Activated gamma-delta T cell treated with Interleukin-2 at 50 U/mL for 16 hours (primary cell): ENCODE results near the gene BRICD5.

ENCODE experiments used
- DNase-seq: peaks from one replicate; pipeline ENCODE4 v3.0.0-alpha.2; 2020

BRICD5 gene

DNA sequence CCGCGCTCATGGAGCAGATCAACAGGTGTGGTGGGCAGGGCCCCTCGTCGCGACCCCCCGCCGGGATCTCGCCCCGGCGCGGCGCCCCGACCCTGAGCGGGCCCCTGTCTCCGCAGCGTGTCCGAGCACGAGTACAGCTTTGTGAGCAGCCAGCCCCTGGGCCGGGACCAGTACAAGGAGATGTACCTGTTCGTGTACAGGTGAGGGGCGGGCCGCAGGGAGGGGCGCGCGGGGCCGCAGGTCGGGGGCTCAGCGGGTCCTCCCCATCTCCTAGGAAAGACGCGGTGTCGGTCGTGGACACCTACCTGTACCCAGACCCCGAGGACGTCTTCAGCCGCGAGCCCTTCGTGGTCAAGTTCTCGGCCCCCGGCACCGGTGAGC, 26.4 kb upstream of the BRICD5 start:
- no peak for DNase-seq

DNA sequence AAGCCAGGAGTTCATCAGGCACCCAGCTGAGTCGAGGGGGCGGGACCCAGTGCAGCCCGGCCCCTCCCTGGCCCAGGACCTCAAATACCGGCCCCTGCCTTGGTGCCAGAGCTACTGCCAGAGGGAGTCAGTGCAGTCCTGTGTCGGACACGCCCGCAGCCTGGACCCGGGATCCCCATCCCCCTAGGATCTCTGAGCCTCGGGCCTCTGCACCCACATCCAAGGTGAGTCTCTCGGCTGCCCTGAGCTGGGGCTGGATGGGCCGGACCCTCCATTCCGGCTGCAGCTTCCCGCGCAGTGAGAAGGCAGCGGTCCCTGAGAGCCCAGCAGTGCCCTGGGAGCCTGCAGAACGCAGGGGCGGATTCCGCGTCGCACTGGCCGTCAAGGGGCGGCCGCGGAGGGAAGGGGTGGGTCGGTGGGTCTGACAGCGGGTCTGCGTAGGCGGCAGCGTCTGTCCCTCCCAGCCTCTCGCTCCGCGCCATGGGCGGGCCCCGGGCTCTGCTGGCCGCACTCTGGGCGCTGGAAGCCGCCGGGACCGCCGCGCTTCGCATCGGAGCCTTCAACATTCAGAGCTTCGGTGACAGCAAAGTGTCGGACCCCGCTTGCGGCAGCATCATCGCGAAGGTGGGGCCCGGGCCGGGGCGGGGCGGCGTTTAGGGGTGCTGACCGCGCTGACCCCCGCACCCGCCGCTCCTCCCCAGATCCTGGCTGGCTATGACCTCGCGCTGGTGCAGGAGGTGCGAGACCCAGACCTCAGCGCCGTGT, 25.9 kb upstream of the BRICD5 start, which contains the start of gene DNASE1L2:
Gene DNASE1L2 (plus strand): TSS at position 108 of the 765 bp plus-strand sequence. CDS start 373 bp downstream, at position 481.
- no peak for DNase-seq

DNA sequence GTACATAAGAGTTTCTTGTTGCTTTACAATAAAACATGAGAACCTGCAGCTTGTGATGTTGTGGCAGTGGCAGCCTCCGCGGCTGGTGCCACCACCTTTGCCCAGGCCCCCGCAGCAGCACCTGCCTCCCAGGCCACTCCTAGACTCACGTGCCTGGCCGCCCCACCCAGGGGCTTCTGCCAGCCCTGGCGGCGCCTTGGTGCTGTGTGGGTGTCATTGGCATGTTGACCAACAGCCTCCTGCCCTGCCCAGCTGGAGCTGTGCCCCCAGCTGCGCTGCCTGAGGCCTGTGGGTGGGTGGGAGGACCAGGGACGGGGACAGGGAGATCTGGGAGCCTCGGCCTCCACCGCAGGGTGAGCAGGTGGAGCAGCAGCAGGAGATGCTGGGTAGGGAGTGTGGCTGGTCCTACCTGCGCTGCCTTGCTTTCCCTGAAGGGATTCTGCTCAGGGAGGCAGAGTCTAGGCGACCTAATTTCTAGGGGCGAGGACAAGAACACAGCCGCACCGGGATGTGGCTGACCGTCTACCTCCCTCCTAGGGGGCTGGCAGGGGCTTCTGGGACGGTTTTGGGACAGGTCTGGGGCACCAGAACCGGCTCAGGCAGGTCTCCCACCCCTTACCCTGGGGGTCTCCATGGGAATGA, 25.2 kb upstream of the BRICD5 start:
- DNase-seq = no peak

DNA sequence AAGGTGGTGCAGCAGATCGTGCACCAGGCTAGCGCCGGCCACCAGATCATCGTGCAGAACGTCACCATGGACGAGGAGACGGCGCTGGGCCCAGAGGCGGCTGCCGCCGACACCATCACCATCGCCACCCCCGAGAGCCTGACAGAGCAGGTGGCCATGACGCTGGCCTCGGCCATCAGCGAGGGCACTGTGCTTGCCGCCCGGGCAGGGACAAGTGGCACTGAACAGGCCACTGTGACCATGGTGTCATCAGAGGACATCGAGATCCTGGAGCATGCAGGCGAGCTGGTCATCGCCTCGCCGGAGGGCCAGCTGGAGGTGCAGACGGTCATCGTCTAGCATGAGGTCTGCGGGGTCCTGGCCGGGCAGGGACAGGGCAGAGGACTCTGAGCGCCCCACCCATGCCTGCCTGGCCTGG, 24.6 kb upstream of the BRICD5 start:
- DNase-seq = no peak

DNA sequence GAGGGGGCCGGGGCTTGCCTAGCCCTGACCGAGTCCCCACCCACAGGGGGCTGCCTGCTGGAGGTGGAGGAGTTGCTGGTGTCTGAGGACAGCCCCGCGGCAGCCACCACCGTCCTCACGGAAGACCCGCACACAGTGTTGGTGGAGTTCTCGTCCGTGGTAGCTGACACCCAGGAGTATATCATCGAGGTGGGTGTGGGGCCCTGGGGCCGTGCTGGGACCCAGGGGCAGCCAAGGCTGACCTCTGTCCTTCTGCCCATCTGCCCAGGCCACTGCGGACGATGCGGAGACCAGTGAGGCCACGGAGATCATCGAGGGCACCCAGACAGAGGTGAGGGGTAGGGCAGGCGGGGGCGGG, 24.1 kb upstream of the BRICD5 start:
- no peak for DNase-seq

DNA sequence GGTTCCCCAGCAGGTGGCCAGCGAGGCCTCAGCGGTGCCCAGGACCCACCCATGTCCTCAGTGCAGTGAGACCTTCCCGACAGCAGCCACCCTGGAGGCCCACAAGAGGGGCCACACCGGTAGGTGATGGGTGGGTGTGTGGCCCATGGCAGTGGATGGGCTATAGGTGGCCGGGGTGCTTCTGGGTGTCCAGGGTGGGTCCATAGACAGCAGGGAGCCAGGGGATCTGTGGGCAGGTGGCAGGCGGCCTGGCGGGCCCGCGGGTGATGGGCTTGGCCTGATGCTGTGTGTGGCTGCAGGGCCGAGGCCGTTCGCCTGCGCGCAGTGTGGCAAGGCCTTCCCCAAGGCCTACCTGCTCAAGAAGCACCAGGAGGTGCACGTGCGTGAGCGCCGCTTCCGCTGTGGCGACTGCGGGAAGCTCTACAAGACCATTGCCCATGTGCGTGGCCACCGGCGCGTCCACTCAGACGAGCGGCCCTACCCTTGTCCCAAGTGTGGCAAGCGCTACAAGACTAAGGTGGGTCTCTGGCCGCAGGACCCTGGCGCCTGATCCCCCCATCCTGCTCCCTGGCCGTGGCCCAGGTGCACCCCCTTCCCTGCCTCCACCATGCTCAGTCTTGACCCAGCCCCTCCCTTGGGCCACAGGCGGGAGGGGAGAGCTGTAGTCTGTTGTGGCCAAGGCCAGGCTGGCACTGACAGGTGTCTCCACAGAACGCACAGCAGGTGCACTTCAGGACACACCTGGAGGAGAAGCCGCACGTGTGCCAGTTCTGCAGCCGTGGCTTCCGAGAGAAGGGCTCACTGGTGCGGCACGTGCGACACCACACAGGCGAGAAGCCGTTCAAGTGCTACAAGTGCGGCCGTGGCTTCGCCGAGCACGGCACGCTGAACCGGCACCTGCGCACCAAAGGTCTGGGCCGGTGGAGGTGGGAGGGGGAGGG, 23.5 kb upstream of the BRICD5 start:
- DNase-seq = no peak

DNA sequence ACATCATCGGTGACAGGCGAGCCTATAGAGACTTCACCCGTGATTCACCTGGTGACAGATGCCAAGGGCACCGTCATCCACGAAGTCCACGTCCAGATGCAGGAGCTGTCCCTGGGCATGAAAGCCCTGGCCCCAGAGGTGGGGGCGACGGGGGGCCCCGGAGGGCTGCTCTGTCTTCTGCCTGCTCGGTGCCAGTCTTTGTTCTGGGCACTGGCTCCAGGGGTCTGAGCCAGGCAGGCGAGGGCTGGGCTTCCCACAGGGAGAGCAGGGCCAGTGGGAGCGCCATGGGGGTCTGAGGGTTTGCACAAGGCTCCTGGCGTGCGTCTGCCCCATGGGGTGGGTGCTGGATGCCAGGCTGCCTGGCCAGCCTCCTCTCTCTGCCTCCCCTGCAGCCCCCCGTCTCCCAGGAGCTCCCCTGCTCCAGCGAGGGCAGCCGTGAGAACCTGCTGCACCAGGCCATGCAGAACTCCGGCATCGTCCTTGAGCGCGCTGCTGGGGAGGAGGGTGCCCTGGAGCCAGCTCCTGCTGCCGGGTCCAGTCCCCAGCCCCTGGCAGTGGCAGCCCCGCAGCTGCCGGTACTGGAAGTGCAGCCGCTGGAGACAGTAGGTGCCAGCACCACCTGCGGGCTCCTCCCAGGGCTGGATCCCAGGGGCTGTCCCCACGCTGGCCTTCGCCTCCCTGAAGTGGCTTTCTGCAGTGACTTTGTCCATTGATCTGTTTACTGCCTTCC, 22.5 kb upstream of the BRICD5 start:
- no peak for DNase-seq

DNA sequence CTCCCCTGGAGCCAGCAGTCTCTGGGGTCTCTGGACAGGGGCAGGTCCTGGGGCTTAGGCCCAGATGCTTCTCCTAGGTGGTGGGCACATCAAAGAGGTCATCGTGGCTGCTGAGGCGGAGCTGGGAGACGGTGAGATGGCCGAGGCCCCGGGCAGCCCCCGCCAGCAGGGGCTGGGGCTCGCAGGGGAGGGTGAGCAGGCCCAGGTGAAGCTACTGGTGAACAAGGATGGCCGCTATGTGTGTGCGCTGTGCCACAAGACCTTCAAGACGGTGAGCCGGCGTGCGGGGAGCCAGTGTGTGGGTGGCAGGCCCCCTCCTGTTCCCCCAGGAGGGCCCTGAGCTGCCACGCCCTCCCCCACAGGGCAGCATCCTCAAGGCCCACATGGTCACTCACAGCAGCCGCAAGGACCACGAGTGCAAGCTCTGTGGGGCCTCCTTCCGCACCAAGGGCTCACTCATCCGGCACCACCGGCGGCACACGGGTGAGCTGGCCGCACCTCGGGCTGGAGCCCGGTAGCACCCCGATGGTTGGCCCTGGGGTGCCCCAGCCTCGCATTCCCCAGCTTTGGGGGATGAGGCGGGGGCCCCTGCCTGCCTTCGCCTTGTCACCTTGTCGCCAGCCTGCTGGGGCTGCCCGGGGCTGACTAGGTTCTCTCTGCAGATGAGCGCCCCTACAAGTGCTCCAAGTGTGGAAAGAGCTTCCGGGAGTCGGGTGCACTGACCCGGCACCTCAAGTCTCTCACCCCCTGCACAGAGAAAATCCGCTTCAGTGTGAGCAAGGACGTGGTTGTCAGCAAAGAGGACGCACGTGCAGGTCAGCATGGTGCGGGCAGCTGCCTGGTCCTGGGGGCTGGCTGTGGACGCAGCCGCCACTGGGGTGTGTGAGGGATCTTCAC, 21.7 kb upstream of the BRICD5 start:
- DNase-seq = no peak

DNA sequence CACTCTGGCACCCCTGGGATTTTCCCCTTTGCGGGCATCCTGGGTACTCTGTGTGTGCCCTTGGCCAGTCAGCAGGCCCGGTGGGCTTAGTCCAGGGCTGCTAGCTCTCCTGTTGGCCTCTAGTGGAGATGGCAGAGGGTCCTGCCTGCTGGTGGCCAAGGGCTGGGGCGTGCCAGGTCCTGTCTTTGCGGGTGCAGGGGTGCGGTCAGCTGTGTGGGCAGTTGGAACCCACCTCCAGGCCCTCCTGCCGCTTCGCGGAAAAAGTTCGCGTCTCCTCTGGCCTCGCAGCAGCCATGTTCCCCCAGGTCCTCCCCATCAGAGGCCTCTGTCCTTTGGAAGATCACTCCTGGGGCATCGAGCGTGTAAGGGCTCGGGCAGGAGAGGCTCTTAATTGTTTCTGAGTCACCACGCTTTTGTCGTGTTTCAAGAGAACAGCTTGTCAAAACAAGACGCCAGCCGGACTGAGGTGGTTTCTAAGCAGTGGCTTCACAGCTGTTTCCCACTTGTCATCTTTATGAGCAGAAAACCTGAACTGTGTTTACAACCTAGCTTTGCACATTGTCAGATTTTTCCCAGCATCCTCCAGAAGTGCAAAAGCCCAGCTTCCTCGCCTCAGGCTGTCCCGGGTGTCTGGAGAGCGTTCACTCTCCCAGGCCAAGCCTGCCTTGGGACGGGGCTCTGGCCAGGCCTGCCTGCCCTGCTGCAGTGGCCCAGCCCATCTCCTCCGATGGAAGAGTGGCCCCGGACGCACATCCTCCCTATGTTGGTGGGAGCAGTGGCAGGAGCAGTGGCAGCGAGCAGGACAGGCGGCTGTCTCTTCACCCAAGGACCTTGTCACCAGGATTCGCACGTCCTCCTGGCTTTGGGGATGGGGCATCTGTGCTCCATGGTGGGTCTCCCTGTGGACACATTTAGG, 20.6 kb upstream of the BRICD5 start:
- no peak for DNase-seq

DNA sequence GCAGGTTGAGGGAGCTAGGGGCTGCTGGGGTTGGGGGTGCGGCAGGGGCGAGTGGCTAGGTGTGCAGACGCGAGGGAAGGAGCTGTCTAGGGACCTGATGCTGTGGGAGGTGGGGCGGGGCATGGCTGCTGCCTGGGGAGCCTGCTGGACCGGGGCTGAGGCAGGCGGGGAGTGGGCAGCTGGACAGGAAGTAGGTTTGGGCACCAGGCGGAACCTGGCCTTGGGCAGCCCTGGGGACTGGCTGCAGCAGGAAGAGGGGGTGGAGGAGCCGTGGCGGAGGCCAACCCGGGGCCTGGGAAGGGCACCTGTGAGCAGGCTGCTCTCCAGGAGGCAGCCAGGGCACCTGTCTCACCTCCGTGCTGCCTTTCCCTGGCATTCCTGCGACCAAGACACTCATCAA, 19.7 kb upstream of the BRICD5 start:
- DNase-seq = no peak

DNA sequence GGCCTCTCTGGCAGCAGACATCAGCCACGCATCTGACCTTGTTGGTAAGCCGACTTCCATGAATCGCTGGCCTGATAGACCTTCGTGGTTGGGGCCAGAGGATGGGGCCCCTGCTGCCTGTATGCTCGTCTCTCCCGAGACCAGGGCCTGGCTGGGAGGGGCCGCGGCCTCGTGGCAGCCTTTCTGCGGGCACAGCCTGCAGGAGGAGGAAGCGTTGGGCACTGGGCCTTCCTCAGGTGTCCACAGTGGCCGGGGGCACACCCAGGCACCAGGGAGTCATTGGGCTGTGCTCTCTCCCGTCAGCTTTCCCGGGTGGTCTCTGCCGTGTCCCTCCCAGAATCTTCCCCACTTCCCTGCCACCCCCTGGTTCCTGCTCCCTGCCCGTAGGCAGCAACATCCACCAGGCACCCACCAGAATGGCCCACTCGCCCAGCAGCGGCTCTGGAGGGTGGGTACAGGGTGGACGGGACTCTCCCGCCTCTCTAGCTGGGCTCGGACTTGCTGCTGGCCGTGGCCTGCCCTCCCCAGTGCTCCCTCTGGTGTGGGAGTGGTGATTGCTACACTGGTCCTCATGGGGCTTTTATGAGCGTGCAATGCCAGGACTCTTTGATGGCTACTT, 19.1 kb upstream of the BRICD5 start:
- no peak for DNase-seq

DNA sequence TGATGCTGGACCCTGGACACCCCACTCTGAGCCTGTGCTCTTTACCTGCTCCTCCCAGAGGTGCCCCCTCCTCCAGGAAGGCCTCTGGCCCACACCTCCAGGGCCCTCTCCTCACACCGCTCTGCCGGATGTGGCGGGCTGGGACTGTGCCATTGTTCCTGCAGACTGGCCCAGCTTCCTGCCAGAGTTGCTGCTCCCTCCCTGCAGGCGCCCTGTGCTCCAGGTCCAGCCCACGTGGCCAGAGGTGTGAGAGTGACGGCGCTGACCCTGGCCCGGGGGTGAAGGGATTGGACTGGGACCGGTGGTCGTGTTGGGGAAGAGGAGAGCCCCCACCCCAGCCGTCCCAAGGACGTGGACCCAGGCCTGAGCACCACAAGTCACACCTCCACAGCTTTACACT, 18.4 kb upstream of the BRICD5 start:
- no peak for DNase-seq

DNA sequence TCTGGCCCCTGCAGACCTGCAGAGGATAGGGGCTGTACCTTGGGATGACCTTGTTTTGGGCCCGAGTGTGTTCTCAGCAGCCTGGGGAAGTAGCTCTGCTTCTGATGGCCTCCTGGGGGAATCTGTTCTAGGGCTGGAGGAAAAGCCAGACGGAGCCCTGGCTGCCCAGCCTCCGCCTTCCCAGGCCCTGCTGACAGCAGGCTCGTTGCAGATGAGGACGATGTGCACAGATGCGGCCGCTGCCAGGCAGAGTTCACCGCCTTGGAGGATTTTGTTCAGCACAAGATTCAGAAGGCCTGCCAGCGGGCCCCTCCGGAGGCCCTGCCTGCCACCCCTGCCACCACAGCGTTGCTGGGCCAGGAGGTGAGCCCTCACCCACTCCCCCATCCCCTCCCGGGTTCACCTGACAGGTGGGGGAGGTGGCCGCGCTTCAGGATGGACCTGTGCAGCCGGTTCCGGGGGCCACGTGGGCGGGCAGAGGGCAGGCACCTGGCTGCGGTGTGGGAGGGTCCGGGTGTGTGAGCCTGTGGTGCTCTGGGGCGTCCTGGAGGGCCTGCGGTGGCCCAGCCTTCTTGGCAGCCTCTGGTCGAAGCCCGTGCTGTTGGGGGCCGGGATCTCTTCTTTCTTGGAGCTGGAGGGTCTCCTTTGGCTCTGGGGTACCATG, 17.6 kb upstream of the BRICD5 start:
- DNase-seq = no peak

DNA sequence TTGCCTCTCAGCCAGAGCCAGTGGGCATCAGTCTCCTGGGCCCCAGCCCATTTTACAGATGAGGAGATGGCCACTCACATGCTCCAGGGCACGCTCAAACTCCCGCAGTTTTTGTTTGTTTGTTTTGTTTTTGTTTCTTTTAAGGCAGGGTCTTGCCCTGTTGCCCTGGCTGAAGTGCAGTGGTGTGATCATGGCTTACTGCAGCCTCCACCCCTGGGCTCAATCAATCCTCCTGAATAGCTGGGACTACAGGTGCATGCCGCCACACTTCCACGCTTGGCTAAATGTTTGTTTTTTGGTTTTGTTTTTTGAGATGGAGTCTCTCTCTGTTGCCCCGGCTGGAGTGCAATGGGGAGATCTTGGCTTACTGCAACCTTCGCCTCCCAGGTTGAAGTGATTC, 16.3 kb upstream of the BRICD5 start:
- DNase-seq = no peak

DNA sequence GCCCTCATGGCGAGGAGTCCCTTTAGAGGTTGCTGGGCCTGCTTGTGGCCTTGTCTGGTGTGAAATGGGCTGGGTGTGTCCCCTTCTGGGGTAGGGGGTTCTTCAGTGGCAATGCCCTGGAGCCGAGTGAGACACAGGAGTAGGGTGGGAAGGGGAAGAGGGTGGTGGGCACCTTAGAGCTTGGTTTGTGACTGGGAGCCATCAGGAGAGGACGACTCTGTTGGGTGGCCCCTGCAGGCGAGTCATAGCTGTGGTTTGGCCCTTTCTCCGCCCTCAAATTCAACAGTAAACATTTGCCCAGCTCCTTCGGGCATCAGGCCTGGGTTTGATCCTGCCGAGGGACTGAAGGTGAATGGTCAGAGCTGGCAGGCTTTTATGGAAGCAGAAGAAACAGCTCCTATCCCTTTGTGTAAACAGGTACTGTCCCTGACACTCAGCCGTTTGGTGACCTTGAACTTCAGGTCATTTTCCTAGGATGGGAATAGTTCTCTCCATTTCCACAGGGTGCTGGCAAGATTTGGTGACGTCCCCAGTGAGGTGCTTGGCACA, 15.7 kb upstream of the BRICD5 start:
- no peak for DNase-seq

DNA sequence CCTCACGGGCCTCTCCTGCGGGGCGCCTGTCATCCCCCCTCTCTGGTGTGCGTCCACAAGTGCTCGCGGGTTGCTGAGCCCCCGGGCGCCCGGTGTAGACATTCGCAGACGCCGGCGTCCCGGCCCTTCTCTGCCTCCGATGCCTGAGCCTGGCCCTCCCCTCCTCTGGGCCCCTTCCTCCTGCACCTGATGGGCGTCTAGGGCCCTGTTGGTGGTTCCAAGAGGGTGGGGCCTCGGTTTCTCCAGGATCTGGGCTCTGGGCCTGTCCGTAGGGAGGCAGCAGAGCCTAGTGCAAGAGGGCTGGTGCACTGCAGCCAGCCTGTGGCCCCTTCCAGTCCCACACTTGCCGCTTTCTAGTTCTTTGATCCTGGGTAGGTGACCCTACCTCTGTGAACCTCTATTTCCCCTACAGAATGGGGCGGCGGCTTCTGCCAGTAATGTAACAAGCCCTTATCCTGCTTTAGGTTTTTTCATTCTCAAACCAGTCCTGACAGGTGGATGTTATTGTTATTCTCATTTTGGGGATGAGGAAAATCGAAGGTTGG, 13.4 kb upstream of the BRICD5 start:
- DNase-seq = no peak

DNA sequence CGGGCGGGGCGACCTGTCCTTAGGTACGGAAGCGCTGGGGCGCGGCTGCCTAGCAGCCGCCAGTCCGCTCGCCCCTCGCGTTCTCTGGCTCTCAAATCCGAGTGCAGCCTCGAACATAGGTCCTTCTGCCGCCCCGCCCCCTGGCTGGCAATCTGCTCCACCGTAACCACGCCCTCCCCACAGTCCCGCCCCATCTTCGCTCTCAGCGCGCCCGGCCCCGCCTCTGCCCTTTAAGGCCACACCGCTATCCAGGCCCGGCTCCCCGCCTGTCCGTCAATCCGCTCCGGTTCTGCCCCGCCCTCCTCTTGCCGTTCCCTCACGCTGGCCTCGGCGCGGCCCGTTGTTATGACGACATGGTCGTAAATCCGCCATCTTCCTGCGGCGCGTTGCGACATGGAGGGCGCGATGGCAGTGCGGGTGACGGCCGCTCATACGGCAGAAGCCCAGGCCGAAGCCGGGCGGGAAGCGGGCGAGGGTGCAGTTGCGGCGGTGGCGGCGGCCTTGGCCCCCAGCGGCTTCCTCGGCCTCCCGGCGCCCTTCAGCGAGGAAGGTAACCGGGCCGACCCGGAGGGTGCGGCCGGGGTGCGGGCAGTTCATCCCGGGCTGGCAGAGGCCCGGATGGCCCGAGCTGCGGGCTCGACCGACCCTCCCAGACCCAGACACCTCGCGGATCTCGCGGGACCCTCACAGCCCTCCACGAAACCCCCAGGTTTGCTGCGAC, 12.7 kb upstream of the BRICD5 start, which contains the start of gene E4F1:
Gene E4F1 (plus strand): TSS at position 371 of the 721 bp plus-strand sequence. CDS start 23 bp downstream, at position 394.
- peak; percentile 99 for DNase-seq

DNA sequence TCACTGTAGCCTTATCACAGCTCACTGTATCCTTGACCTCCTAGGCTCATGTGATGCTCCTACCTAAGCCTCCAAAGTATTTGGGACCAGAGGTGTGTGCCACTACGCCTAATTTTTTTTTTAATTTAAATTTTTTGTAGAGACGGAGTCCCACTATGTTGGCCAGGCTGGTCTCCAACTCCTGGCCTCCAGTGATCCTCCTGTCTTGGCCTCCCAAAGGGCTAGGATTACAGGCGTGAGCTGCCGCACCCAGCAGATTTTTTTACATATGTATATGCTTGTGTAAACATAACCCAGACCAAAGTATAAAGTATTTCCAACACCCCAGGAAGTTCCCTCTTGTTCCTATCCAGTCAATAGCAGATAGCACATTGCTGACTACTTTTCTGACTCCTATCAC, 5.7 kb upstream of the BRICD5 start:
- no peak for DNase-seq

DNA sequence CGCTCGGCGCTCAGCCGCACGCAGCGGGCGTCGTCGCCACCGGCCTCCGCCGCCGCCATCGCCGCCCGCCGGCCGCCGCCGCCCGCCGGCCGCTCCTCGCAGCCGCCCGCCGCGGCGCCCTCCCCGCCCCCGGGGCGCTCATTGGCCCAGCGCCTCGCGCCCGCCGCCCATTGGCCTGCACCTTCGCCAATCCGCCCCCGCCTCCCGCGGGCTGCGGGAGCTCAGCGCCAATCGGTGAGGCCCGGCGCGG, 4.0 kb upstream of the BRICD5 start, which contains the start of gene PGP:
Gene PGP (minus strand): TSS at position 122 of the 250 bp plus-strand sequence. CDS start 63 bp downstream, at position 59.
- DNase-seq = no peak
